Esophagus muscularis mucosa (tissue), 4 donors: ENCODE data around the gene KCNG1. TPM values are rescaled to one million over a fixed set of nuclear protein-coding genes. Genes with fewer than 3 reads are reported as not detected.
A peak's percentile ranks its signal among the peaks of the same experiment; 100 is the strongest.

ENCODE experiments used
- DNase-seq: peaks from one replicate; pipeline ENCODE4 v3.0.0-alpha.2; 2017; ENCODE audit errors: extremely low spot score
- H3K27ac ChIP-seq, 4 donors: fragments of 200-600 bp; sonication (generic); replicated peaks in 1 of 4; 1 replicate in 3 of 4; 2 replicates in 1 of 4; pipeline ENCODE4 v1.5.1; 2016 to 2019; ENCODE audit warnings: mild to moderate bottlenecking in 1 of 4
- H3K27me3 ChIP-seq, 4 donors: fragments of 200-600 bp; sonication (generic); one replicate each; pipeline versions ENCODE4 v1.5.1 to v1.6.0; 2016 to 2019
- H3K36me3 ChIP-seq, 4 donors: fragments of 200-600 bp; sonication (generic); one replicate each; pipeline ENCODE4 v1.5.1; 2016 to 2019
- H3K4me1 ChIP-seq, 4 donors: fragments of 200-600 bp; sonication (generic); one replicate each; pipeline ENCODE4 v1.5.1; 2016 to 2019
- H3K4me3 ChIP-seq, 4 donors: fragments of 200-600 bp; sonication (generic); 1 replicate in 2 of 4; 2 replicates in 2 of 4; pipeline ENCODE4 v1.5.1; 2016 to 2019; ENCODE audit warnings: mild to moderate bottlenecking in 4 of 4, moderate library complexity in 1 of 4
- H3K9me3 ChIP-seq, 4 donors: fragments of 200-600 bp; sonication (generic); 1 replicate in 3 of 4; 2 replicates in 1 of 4; pipeline ENCODE4 v1.5.1; 2016 to 2019
- EP300 ChIP-seq: sonication (generic); formaldehyde crosslinking; IDR thresholded peaks from one replicate; pipeline ENCODE4 v1.6.1; 2017; ENCODE audit warnings: antibody characterized with exemption
- POLR2A ChIP-seq: fragments of 450-650 bp; IDR thresholded peaks from one replicate; pipeline ENCODE4 v1.6.1; 2017; ENCODE audit warnings: antibody characterized with exemption, moderate library complexity, mild to moderate bottlenecking, low read depth
- POLR2AphosphoS5 ChIP-seq, 2 donors: sonication (generic); formaldehyde crosslinking; IDR thresholded peaks; one replicate each; pipeline ENCODE4 v1.6.1; 2017; ENCODE audit warnings: antibody characterized with exemption in 2 of 2
- WGBS: methylation state at CpG from one replicate; pipeline ENCODE4 v1.1.5; 2018; 5-methylcytosine and 5-hydroxymethylcytosine counted together
- intact Hi-C: fragments of 100-400 bp; cut with DNase I; formaldehyde crosslinking; loops from one replicate; pipeline ENCODE4 v1.15.1; 2023
- total RNA-seq, 4 donors: library from RNA; depleted of rRNA; stranded (reverse); fragments of >200 nt; gene quantifications; one replicate each; pipeline versions ENCODE4 v1.1.0 to v1.2.1, GENCODE V29; 2016
- TF ChIP-seq, protein P1 (sequence below), 3 experiments: fragments of 200-600 bp in 2 of 3; fragments of 450-650 bp in 1 of 3; sonication (generic) in 2 of 3; IDR thresholded peaks; one replicate each; pipeline ENCODE4 v1.5.1; 2017 to 2019; ENCODE audit warnings: antibody characterized with exemption in 3 of 3, mild to moderate bottlenecking in 2 of 3, moderate library complexity in 1 of 3

Gene KCNG1
- total RNA-seq, 4 donors from 2014 or later = 0.42 to 2.2 (median 0.64) TPM

- Histone ChIP-seq H3K27ac (peak overlapping the region in 1 of 4 donors; percentile 57), H3K4me3 (no peak overlapping the region), H3K36me3 (no peaks in the 10 kb centered on the region), H3K27me3 (peaks cover 0 to 58% (median 0%) of the 10 kb centered on the region in 4 donors), H3K9me3 (no peaks in the 10 kb centered on the region), H3K4me1 (peaks cover 0 to 23% (median 10%) of the 10 kb centered on the region in 4 donors)
- intact Hi-C loops = no loop called here
- WGBS = 43% methylated on average over 17 of the region's 17 CpGs
- DNase-seq = no peak
- TF ChIP-seq POLR2A (no peak), POLR2AphosphoS5 (IDR thresholded peaks at IDR 0.05) (peak in 1 of 2 donors; percentile 5)
- TF ChIP-seq, protein P1, sequence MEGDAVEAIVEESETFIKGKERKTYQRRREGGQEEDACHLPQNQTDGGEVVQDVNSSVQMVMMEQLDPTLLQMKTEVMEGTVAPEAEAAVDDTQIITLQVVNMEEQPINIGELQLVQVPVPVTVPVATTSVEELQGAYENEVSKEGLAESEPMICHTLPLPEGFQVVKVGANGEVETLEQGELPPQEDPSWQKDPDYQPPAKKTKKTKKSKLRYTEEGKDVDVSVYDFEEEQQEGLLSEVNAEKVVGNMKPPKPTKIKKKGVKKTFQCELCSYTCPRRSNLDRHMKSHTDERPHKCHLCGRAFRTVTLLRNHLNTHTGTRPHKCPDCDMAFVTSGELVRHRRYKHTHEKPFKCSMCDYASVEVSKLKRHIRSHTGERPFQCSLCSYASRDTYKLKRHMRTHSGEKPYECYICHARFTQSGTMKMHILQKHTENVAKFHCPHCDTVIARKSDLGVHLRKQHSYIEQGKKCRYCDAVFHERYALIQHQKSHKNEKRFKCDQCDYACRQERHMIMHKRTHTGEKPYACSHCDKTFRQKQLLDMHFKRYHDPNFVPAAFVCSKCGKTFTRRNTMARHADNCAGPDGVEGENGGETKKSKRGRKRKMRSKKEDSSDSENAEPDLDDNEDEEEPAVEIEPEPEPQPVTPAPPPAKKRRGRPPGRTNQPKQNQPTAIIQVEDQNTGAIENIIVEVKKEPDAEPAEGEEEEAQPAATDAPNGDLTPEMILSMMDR (IDR thresholded peaks at IDR 0.05) = no peak
Measured at GRCh38 chr20:51029963-51030920, 7.3 kb upstream of the KCNG1 start.

- Histone ChIP-seq H3K4me1 (peaks cover 0 to 23% (median 10%) of the 10 kb centered on the region in 4 donors), H3K27me3 (peaks cover 0 to 63% (median 0%) of the 10 kb centered on the region in 4 donors), H3K27ac (no peak overlapping the region), H3K4me3 (no peak overlapping the region), H3K36me3 (no peaks in the 10 kb centered on the region), H3K9me3 (no peaks in the 10 kb centered on the region)
- intact Hi-C loops = no loop called here
- no peak for DNase-seq
- 83% methylated on average over 1 of the region's 1 CpG for WGBS
- TF ChIP-seq POLR2AphosphoS5 (IDR thresholded peaks at IDR 0.05) (no peak), EP300 (no peak)
- TF ChIP-seq, protein P1 (IDR thresholded peaks at IDR 0.05) = no peak
Measured at GRCh38 chr20:51029556-51029955, 6.6 kb upstream of the KCNG1 start.

DNA sequence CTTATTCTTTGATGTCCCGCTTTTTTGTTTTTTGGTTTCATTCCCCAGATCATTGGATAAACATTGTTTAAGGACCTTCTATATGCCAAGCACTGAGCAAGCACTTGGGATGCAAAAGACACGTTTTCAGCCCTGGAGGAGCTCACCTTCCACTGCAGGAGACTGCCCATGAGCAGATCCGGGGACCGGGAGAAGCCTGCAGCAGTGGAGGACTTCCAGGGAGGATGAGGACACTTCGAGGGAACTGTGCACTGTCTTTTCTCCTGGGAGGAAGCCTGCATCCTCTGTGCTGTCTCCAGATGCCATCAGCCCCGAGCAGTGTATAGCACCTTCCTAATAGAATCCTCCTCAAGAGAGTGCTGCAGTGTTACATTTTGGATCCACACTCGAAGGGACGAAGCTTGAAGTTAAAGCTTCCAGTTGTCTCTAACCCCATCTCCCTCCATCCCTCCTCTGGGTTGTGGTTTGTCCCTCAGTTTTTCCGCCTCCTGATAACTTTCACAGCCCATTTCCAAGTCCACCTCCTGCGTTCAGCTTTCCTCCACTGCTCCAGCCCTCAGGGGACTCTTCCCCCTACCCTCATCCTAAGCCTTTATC is 5.8 kb upstream of the KCNG1 start:
- intact Hi-C loops = no loop called here
- H3K27me3 ChIP-seq = peaks cover 0 to 71% (median 3%) of the 10 kb centered on the region in 4 donors
- WGBS = 44% methylated on average over 10 of the region's 10 CpGs

DNA sequence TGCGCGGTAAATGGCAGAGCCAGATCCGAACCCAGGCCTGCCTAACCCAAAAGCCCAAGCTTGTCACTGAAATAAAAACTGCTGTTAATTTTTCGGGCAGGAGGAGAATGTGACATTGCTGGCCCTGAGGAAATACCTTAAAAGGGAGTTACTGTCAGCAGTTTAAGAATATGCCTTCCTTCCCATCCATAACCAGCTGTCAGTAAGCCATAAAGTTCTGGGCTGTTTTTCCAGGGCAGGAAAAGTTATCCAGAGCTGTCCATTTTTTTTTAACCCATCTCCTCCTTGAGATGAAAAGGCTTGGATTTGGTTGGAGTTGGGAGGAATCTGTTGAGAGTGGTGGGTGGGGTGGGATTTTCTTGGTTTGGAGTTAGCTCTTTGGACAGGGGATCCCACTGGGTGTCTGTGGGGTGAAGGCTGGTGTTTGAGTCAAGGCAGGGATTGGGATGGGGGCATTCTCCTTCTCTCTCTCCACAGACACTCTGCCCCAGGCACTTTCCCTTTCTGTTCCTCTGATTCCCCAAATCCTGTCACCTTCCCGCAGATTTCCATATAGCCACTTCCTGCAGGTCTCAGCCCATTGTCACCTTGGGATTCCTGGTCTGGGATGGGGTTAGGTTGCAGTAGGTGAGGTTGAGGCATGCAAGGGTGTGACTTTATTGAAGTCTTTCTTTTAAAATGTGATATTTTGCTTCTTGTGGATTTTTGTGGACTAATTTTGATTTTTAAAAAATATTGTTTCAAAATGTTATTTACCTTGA is 4.3 kb upstream of the KCNG1 start:
- Histone ChIP-seq H3K9me3 (no peaks in the 10 kb centered on the region), H3K27ac (no peak overlapping the region), H3K4me1 (peaks cover 12 to 27% (median 26%) of the 10 kb centered on the region in 4 donors), H3K36me3 (no peaks in the 10 kb centered on the region), H3K4me3 (no peak overlapping the region), H3K27me3 (peaks cover 6 to 80% (median 17%) of the 10 kb centered on the region in 4 donors)
- DNase-seq = no peak
- TF ChIP-seq POLR2A = no peak
- no peak for TF ChIP-seq POLR2AphosphoS5 (IDR thresholded peaks at IDR 0.05)
- no peak for TF ChIP-seq EP300
- TF ChIP-seq, protein P1 (IDR thresholded peaks at IDR 0.05) = no peak
- 72% methylated on average over 5 of the region's 5 CpGs for WGBS
- intact Hi-C loops = no loop called here

More for the DNA sequence above, 5.8 kb upstream of the KCNG1 start:
- Histone ChIP-seq H3K9me3 (no peaks in the 10 kb centered on the region), H3K4me1 (peaks cover 0 to 19% (median 11%) of the 10 kb centered on the region in 4 donors), H3K36me3 (no peaks in the 10 kb centered on the region), H3K4me3 (no peak overlapping the region), H3K27ac (no peak overlapping the region)
- DNase-seq = no peak
- TF ChIP-seq, protein P1 (IDR thresholded peaks at IDR 0.05) = no peak
- TF ChIP-seq POLR2AphosphoS5 (IDR thresholded peaks at IDR 0.05) (no peak), POLR2A (no peak), EP300 (no peak)
